GM12878 (cell line): ENCODE measurements around the gene ZNF407. TPM values are rescaled to one million over a fixed set of nuclear protein-coding genes. Genes with fewer than 3 reads are reported as not detected.

Experiments used
- ATAC-seq: fragments of 200-7000 bp; cut with Tn5 transposase; 3 replicates; pipeline ENCODE4 v1.9.1; 2020; ENCODE audit warnings: mild to moderate bottlenecking, moderate library complexity
- BruUV-seq: library from RNA; stranded (reverse); fragments of 400-500 nt; replicated peaks from 2 replicates; lab custom pipeline; 2021; lab: Mats Ljungman, UMichigan
- CTCF ChIA-PET: fragments of 300-600 bp; sonication (Branson Sonifier 250); formaldehyde crosslinking; extraction: SDS; loops from one replicate; lab custom pipeline; 2021; ENCODE audit warnings: inconsistent platforms; lab: Yijun Ruan, JAX
- POLR2A ChIA-PET: fragments of 350-600 bp; formaldehyde crosslinking; extraction: SDS; loops from one replicate; lab custom pipeline; 2021; ENCODE audit warnings: inconsistent platforms; lab: Charles Lee
- RAD21 ChIA-PET: fragments of 300-600 bp; sonication (Branson Sonifier 250); formaldehyde crosslinking; loops from one replicate; lab custom pipeline; 2023; ENCODE audit warnings: antibody characterized with exemption; ENCODE audit not compliant: unreplicated experiment; lab: Charles Lee
- SMC1A ChIA-PET: fragments of 300-600 bp; sonication (Branson Sonifier 250); formaldehyde crosslinking; loops from one replicate; lab custom pipeline; 2023; ENCODE audit not compliant: unreplicated experiment, uncharacterized antibody; lab: Charles Lee
- DNase-seq: peaks from one replicate; pipeline ENCODE4 v3.0.0-alpha.2; 2011; ENCODE audit warnings: low read depth, low spot score
- FAIRE-seq: peaks from 3 replicates; lab custom pipeline; 2011; peaks lifted over from hg19 to GRCh38; lab: Jason Lieb, UNC
- H2AFZ ChIP-seq: 2 replicates; pipeline ENCODE4 v1.6.0; 2011; ENCODE audit warnings: low read depth, low read length, control low read depth; ENCODE audit not compliant: control insufficient read depth
- H3K27ac ChIP-seq: 2 replicates; pipeline ENCODE4 v1.5.1; 2011; ENCODE audit warnings: control low read depth; ENCODE audit not compliant: control insufficient read depth, insufficient read depth
- H3K27me3 ChIP-seq, 2 experiments: replicated peaks in 1 of 2; 2 replicates each; pipeline versions ENCODE4 v1.6.0 to v1.6.1; 2011; ENCODE audit warnings: low read length in 1 of 2; ENCODE audit not compliant: control insufficient read depth in 2 of 2, insufficient read depth in 2 of 2
- H3K36me3 ChIP-seq, 2 experiments: 2 replicates each; pipeline ENCODE4 v1.5.1; 2011; ENCODE audit warnings: low read length in 1 of 2; ENCODE audit not compliant: control insufficient read depth in 2 of 2, insufficient read depth in 2 of 2
- H3K4me1 ChIP-seq: 2 replicates; pipeline ENCODE4 v1.6.1; 2011; ENCODE audit warnings: mild to moderate bottlenecking, low read length, moderate library complexity, mixed read lengths; ENCODE audit not compliant: control insufficient read depth, insufficient read depth
- H3K4me2 ChIP-seq: 2 replicates; pipeline ENCODE4 v1.6.0; 2011; ENCODE audit warnings: control low read depth; ENCODE audit not compliant: control insufficient read depth, insufficient read depth
- H3K4me3 ChIP-seq: fragments of 200-600 bp; sonication (generic); 2 replicates; pipeline ENCODE4 v1.5.1; 2016
- H3K79me2 ChIP-seq: 2 replicates; pipeline ENCODE4 v1.6.0; 2011; ENCODE audit warnings: low read length; ENCODE audit not compliant: control insufficient read depth, insufficient read depth
- H3K9ac ChIP-seq: 2 replicates; pipeline ENCODE4 v1.8.0; 2011; ENCODE audit warnings: low read length, control low read depth, mixed read lengths; ENCODE audit not compliant: control insufficient read depth, insufficient read depth
- H3K9me3 ChIP-seq: replicated peaks from 3 replicates; pipeline ENCODE4 v1.5.1; 2011; ENCODE audit warnings: mild to moderate bottlenecking, low read length; ENCODE audit not compliant: control insufficient read depth, insufficient read depth
- H4K20me1 ChIP-seq: 2 replicates; pipeline ENCODE4 v1.6.0; 2011; ENCODE audit not compliant: control insufficient read depth, insufficient read depth
- ATF3 ChIP-seq: IDR thresholded peaks from 2 replicates; pipeline ENCODE4 v1.6.1; 2011; ENCODE audit warnings: low read depth, mild to moderate bottlenecking, low read length, moderate library complexity, borderline replicate concordance; ENCODE audit errors: extremely low read depth
- CHD2 ChIP-seq: IDR thresholded peaks from 2 replicates; pipeline ENCODE4 v1.6.1; 2011; ENCODE audit warnings: low read depth, low read length, improper control_type of control experiment, borderline replicate concordance
- DPF2 ChIP-seq: fragments of 450-650 bp; IDR thresholded peaks from 2 replicates; pipeline ENCODE4 v1.6.1; 2017; ENCODE audit warnings: mild to moderate bottlenecking
- FOXM1 ChIP-seq: IDR thresholded peaks from 2 replicates; pipeline ENCODE4 v1.6.1; 2012; ENCODE audit warnings: low read depth, mild to moderate bottlenecking, inconsistent platforms, low read length, moderate library complexity
- HDAC2 ChIP-seq: fragments of 200-600 bp; sonication (generic); IDR thresholded peaks from 2 replicates; pipeline ENCODE4 v1.6.1; 2017
- IKZF1 ChIP-seq: fragments of 450-650 bp; conservative IDR thresholded peaks from 2 replicates; pipeline ENCODE4 v1.6.1; 2017; ENCODE audit warnings: antibody characterized with exemption, mild to moderate bottlenecking
- IRF3 ChIP-seq: fragments of 450-650 bp; IDR thresholded peaks from 2 replicates; pipeline ENCODE4 v1.6.1; 2014; ENCODE audit warnings: mild to moderate bottlenecking
- IRF5 ChIP-seq: fragments of 450-650 bp; IDR thresholded peaks from 2 replicates; pipeline ENCODE4 v1.6.1; 2017; ENCODE audit warnings: borderline replicate concordance
- MLLT1 ChIP-seq: fragments of 450-650 bp; IDR thresholded peaks from 2 replicates; pipeline ENCODE4 v1.6.1; 2016; ENCODE audit warnings: mild to moderate bottlenecking
- POU2F2 ChIP-seq: IDR thresholded peaks from 3 replicates; pipeline ENCODE4 v1.6.1; 2011; ENCODE audit warnings: low read depth, mild to moderate bottlenecking, low read length, borderline replicate concordance
- SMARCA5 ChIP-seq: fragments of 450-650 bp; IDR thresholded peaks from 2 replicates; pipeline ENCODE4 v1.6.1; 2017; ENCODE audit warnings: mild to moderate bottlenecking
- SMC3 ChIP-seq: IDR thresholded peaks from 2 replicates; pipeline ENCODE4 v1.6.1; 2011; ENCODE audit warnings: low read length, improper control_type of control experiment, borderline replicate concordance
- SRF ChIP-seq, 2 experiments: IDR thresholded peaks; 2 replicates each; pipeline ENCODE4 v1.6.1; 2011; ENCODE audit warnings: low read depth in 2 of 2, low read length in 2 of 2, mild to moderate bottlenecking in 1 of 2, moderate library complexity in 1 of 2
- WGBS: methylation state at CpG from one replicate; pipeline ENCODE4 v1.1.6; 2016; ENCODE audit warnings: low lambda C conversion rate; ENCODE audit not compliant: insufficient replicate concordance, insufficient coverage; ENCODE audit errors: missing lambda C conversion rate; 5-methylcytosine and 5-hydroxymethylcytosine counted together
- in situ Hi-C: fragments of 300-500 bp; cut with MboI; formaldehyde crosslinking; loops from 9 replicates; pipeline ENCODE4 v1.14.3; 2018; ENCODE audit warnings: mixed read lengths
- intact Hi-C: fragments of 100-400 bp; cut with micrococcal nuclease; formaldehyde crosslinking; loops from one replicate; pipeline ENCODE4 v1.14.2; 2022; ENCODE audit not compliant: unreplicated experiment
- polyA plus RNA-seq, 11 experiments: library from polyadenylated mRNA; depleted of rRNA in 4 of 11; unstranded in 6 of 11; stranded (reverse) in 5 of 11; fragments of >200 nt; fragmentation: Nextera tagmentation in 4 of 11; fragmentation: Illumina TruSeq in 1 of 11; extraction: Ambion mirVana in 4 of 11; extraction: Trizol in 1 of 11; gene quantifications; 1 replicate in 1 of 11; 2 replicates in 10 of 11; pipeline versions ENCODE4 v1.2.1 to v1.2.3, GENCODE V29; 2011 to 2016; ENCODE audit warnings: inconsistent platforms in 2 of 11, missing spikeins in 2 of 11, low read depth in 1 of 11
- total RNA-seq, 4 experiments: library from RNA; depleted of rRNA in 3 of 4; stranded (reverse); fragments of >200 nt in 3 of 4; fragmentation: Illumina TruSeq in 1 of 4; extraction: Trizol in 1 of 4; gene quantifications; 2 replicates each; pipeline versions ENCODE4 v1.2.1 to v1.2.3, GENCODE V29; 2013 to 2021

ZNF407 gene
- total and polyA plus RNA-seq, 10 of the 15 experiments (the other 5 are each of a cell fraction or from before 2014, with no cell fraction given): 0.69 to 11.6 (median 5.3) TPM

- no peaks in the 10 kb centered on the region for H3K36me3 ChIP-seq
- no peak overlapping the region for H3K4me2 ChIP-seq
- BruUV-seq: no TSS peak
- no peaks in the 10 kb centered on the region; the same call in 2 of the 3 replicates for H3K9me3 ChIP-seq
- WGBS: 89% methylated on average over 22 of the region's 22 CpGs
- intact Hi-C loops: no loop called here
- no peaks in the 10 kb centered on the region for H3K4me1 ChIP-seq
- CTCF ChIA-PET: no interaction called here
- in situ Hi-C loops: no loop called here
- no peak for ATAC-seq
- POLR2A ChIA-PET: no interaction called here
- no peaks in the 10 kb centered on the region for H4K20me1 ChIP-seq
- H3K79me2 ChIP-seq: no peaks in the 10 kb centered on the region
- SMC1A ChIA-PET: no interaction called here
- no peak for DNase-seq
- no peak for FAIRE-seq
- H2AFZ ChIP-seq: no peak overlapping the region
- RAD21 ChIA-PET: no interaction called here
- H3K27me3 ChIP-seq: no peaks in the 10 kb centered on the region
- H3K27ac ChIP-seq: no peak overlapping the region
- no peak overlapping the region for H3K4me3 ChIP-seq
- TF ChIP-seq HDAC2 (no peak), MLLT1 (no peak), IKZF1 (no peak)
- no peak overlapping the region for H3K9ac ChIP-seq
Observed at GRCh38 chr18:75090336-75090735, 492.7 kb downstream of the ZNF407 start.

- intact Hi-C loops: no loop called here
Observed at GRCh38 chr18:75097491-75098225, 500.0 kb downstream of the ZNF407 start.

More at GRCh38 chr18:75097491-75098225, 500.0 kb downstream of the ZNF407 start:
- Histone ChIP-seq H3K4me3 (no peak overlapping the region), H3K27ac (no peak overlapping the region), H3K36me3 (no peaks in the 10 kb centered on the region), H3K4me1 (no peaks in the 10 kb centered on the region), H3K4me2 (no peak overlapping the region), H3K9me3 (no peaks in the 10 kb centered on the region; the same call in 2 of the 3 replicates), H3K9ac (no peak overlapping the region), H3K27me3 (no peaks in the 10 kb centered on the region), H2AFZ (no peak overlapping the region), H3K79me2 (no peaks in the 10 kb centered on the region), H4K20me1 (no peaks in the 10 kb centered on the region)
- POLR2A ChIA-PET: no interaction called here
- no peak for DNase-seq
- in situ Hi-C loops: no loop called here
- RAD21 ChIA-PET: no interaction called here
- CTCF ChIA-PET: interaction anchor here (1.2 kb wide), 1 partner anchor 22 kb away, joined by 3 read pairs; no protein-coding TSS in a partner anchor
- no peak for FAIRE-seq
- ATAC-seq: no peak
- WGBS: 42% methylated on average over 6 of the region's 6 CpGs
- no TSS peak for BruUV-seq
- no peak for TF ChIP-seq IRF3
- no peak for TF ChIP-seq ATF3
- TF ChIP-seq CHD2: no peak
- TF ChIP-seq SMARCA5: no peak
- TF ChIP-seq IRF5: no peak
- TF ChIP-seq FOXM1: no peak
- TF ChIP-seq POU2F2: no peak
- no peak for TF ChIP-seq DPF2
- TF ChIP-seq SRF (IDR thresholded peaks at IDR 0.05; ENCODE audit: low read depth in 2 of 2, low read length in 2 of 2): no peak
- TF ChIP-seq SMC3: no peak
- SMC1A ChIA-PET: no interaction called here
